Body of pancreas (tissue), 4 donors: ENCODE data around the gene CFDP1. TPM values are rescaled to one million over a fixed set of nuclear protein-coding genes. Genes with fewer than 3 reads are reported as not detected.

Experiments
- ATAC-seq: fragments of 150-250 bp; one replicate; pipeline ENCODE4 v1.9.1; 2016
- DNase-seq, 4 donors: peaks; one replicate each; pipeline ENCODE4 v3.0.0-alpha.2; 2019
- H3K27ac ChIP-seq, 4 donors: fragments of 200-600 bp; sonication (generic); 1 replicate in 3 of 4; 2 replicates in 1 of 4; pipeline versions ENCODE4 v1.5.1 to v1.6.1; 2016 to 2019; ENCODE audit warnings: mild to moderate bottlenecking in 1 of 4, mixed read lengths in 1 of 4, moderate library complexity in 1 of 4
- H3K27me3 ChIP-seq, 2 donors: fragments of 200-600 bp; sonication (generic); one replicate each; pipeline ENCODE4 v1.6.0; 2016; ENCODE audit warnings: mild to moderate bottlenecking in 1 of 2
- H3K36me3 ChIP-seq, 2 donors: fragments of 200-600 bp; sonication (generic); replicated peaks in 1 of 2; 2 replicates each; pipeline ENCODE4 v1.5.1; 2016; ENCODE audit warnings: low read depth in 2 of 2; ENCODE audit not compliant: insufficient read depth in 1 of 2
- H3K4me1 ChIP-seq: fragments of 200-600 bp; sonication (generic); one replicate; pipeline ENCODE4 v1.6.0; 2016
- H3K4me3 ChIP-seq, 2 donors: fragments of 200-600 bp; sonication (generic); 1 replicate in 1 of 2; 2 replicates in 1 of 2; pipeline ENCODE4 v1.5.1; 2016 to 2019
- H3K9me3 ChIP-seq, 3 donors: fragments of 200-600 bp; sonication (generic); 1 replicate in 2 of 3; 2 replicates in 1 of 3; pipeline ENCODE4 v1.5.1; 2016
- POLR2A ChIP-seq, 3 donors: fragments of 450-650 bp; IDR thresholded peaks; one replicate each; pipeline ENCODE4 v1.6.1; 2016; ENCODE audit warnings: antibody characterized with exemption in 3 of 3, mild to moderate bottlenecking in 2 of 3
- WGBS, 2 donors: methylation state at CpG; one replicate each; pipeline ENCODE4 v1.1.5; 2017; 5-methylcytosine and 5-hydroxymethylcytosine counted together
- intact Hi-C: fragments of 100-400 bp; cut with DNase I; formaldehyde crosslinking; loops from one replicate; pipeline ENCODE4 v1.15.1; 2023
- total RNA-seq, 2 donors: library from RNA; depleted of rRNA; stranded (reverse); fragments of >200 nt; gene quantifications; one replicate each; pipeline ENCODE4 v1.1.0, GENCODE V29; 2016
- TF ChIP-seq, protein P1 (sequence below), 7 experiments: fragments of 450-650 bp in 4 of 7; fragments of 200-600 bp in 3 of 7; sonication (generic) in 3 of 7; IDR thresholded peaks; one replicate each; pipeline ENCODE4 v1.5.1; 2016 to 2019; ENCODE audit warnings: antibody characterized with exemption in 7 of 7

CFDP1 gene
- total RNA-seq, 2 donors from 2014 or later = 34.0 to 65.3 TPM

DNA sequence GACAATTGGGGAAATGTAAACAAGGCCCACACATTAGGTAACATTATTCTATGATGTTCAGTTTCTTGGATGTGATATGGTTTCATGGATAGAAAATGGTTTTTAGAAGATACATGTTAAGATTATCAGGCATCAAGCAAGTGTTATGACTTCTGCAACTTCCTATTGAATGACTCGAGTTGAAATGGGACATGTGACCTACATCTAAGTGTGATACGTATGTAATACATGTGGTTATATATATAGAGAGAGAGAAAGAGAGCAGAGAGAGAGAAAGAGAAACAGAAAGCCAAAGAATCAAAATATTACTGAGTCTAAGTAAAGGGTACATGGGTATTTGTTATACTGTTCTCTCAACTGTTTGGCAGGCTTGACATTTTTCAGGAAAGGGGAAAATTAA, 29.5 kb upstream of the CFDP1 start:
- Histone ChIP-seq H3K4me3 (no peak overlapping the region), H3K27ac (peak overlapping the region in 1 of 4 donors; percentile 99), H3K4me1 (peaks cover 49% of the 10 kb centered on the region), H3K27me3 (no peaks in the 10 kb centered on the region), H3K9me3 (no peaks in the 10 kb centered on the region), H3K36me3 (no peaks in the 10 kb centered on the region)
- ATAC-seq (no peak), DNase-seq (no peak)
- TF ChIP-seq, protein P1, sequence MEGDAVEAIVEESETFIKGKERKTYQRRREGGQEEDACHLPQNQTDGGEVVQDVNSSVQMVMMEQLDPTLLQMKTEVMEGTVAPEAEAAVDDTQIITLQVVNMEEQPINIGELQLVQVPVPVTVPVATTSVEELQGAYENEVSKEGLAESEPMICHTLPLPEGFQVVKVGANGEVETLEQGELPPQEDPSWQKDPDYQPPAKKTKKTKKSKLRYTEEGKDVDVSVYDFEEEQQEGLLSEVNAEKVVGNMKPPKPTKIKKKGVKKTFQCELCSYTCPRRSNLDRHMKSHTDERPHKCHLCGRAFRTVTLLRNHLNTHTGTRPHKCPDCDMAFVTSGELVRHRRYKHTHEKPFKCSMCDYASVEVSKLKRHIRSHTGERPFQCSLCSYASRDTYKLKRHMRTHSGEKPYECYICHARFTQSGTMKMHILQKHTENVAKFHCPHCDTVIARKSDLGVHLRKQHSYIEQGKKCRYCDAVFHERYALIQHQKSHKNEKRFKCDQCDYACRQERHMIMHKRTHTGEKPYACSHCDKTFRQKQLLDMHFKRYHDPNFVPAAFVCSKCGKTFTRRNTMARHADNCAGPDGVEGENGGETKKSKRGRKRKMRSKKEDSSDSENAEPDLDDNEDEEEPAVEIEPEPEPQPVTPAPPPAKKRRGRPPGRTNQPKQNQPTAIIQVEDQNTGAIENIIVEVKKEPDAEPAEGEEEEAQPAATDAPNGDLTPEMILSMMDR (IDR thresholded peaks at IDR 0.05) = no peak
- TF ChIP-seq POLR2A (IDR thresholded peaks at IDR 0.05) = no peak
- 7% methylated on average over 2 of the region's 2 CpGs for WGBS, 2 donors
- intact Hi-C loops = no loop called here

- 26 to 34% methylated on average over 2 of the region's 2 CpGs for WGBS, 2 donors
- ATAC-seq (no peak), DNase-seq (no peak)
- Histone ChIP-seq H3K27me3 (no peaks in the 10 kb centered on the region), H3K4me3 (no peak overlapping the region), H3K9me3 (no peaks in the 10 kb centered on the region), H3K27ac (no peak overlapping the region), H3K4me1 (peaks cover 62% of the 10 kb centered on the region), H3K36me3 (no peaks in the 10 kb centered on the region)
- no peak for TF ChIP-seq POLR2A (IDR thresholded peaks at IDR 0.05)
- TF ChIP-seq, protein P1 (IDR thresholded peaks at IDR 0.05) = no peak
- intact Hi-C loops = no loop called here
Measured at GRCh38 chr16:75461575-75461974, 28.3 kb upstream of the CFDP1 start.

DNA sequence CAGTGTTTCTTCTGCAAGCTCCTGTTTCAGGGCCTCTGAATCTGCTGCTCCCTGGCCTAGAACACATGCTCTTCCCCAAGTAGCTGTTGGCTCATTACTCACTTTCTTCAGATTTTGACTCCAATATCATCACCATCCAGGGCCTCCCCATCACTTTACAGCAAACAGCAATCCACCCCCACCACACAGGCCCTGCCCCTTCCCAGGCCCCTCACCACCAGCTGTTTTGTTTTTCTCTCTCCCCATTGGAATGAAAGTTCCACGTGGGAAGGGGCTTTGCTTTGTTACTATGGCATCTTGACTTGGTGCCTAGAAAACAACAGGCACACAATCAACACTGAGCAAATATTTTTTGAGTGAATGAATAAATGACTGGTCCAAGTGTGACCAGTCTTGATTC, 27.1 kb upstream of the CFDP1 start:
- Histone ChIP-seq H3K4me1 (peaks cover 62% of the 10 kb centered on the region), H3K4me3 (no peak overlapping the region), H3K27me3 (no peaks in the 10 kb centered on the region), H3K9me3 (no peaks in the 10 kb centered on the region), H3K27ac (peak overlapping the region in 2 of 4 donors; percentile 41 to 44), H3K36me3 (no peaks in the 10 kb centered on the region)
- 7 to 15% methylated on average over 1 of the region's 1 CpG for WGBS, 2 donors
- TF ChIP-seq, protein P1 (IDR thresholded peaks at IDR 0.05) = no peak
- TF ChIP-seq POLR2A (IDR thresholded peaks at IDR 0.05) = no peak
- ATAC-seq (no peak), DNase-seq (no peak)
- intact Hi-C loops = no loop called here

DNA sequence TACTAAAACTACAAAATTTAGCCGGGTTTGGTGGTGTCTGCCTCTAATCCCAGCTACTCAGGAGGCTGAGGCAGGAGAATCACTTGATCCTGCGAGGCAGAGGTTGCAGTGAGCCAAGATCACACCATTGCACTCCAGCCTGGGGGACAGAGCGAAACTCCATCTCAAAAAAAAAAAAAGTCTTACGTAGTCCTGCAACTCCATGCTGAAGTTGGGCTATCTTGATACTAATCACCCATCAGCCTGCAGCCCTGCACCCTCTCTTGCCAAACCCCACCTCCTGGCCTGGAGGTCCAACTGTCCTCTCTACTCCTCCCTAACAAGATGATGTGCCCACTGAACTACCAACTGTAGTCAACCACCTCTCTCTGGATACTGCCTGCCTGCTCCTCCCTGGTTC, 26.4 kb upstream of the CFDP1 start:
- no peaks in the 10 kb centered on the region for H3K36me3 ChIP-seq
- no peak for TF ChIP-seq POLR2A (IDR thresholded peaks at IDR 0.05)
- TF ChIP-seq, protein P1 (IDR thresholded peaks at IDR 0.05) = no peak
- intact Hi-C loops = loop anchor here (10.0 kb wide), 1 partner anchor 175 kb away; no protein-coding TSS in a partner anchor
- no peak for DNase-seq
- H3K4me1 ChIP-seq = peaks cover 55% of the 10 kb centered on the region
- ATAC-seq = no peak
- H3K9me3 ChIP-seq = no peaks in the 10 kb centered on the region
- no peak overlapping the region for H3K27ac ChIP-seq
- no peaks in the 10 kb centered on the region for H3K27me3 ChIP-seq
- WGBS, 2 donors = 100% methylated on average over 3 to 4 of the region's 4 CpGs
- H3K4me3 ChIP-seq = no peak overlapping the region

- Histone ChIP-seq H3K27ac (no peak overlapping the region), H3K4me3 (no peak overlapping the region), H3K9me3 (no peaks in the 10 kb centered on the region)
Measured at GRCh38 chr16:75458439-75458838, 25.1 kb upstream of the CFDP1 start.

More at GRCh38 chr16:75458439-75458838, 25.1 kb upstream of the CFDP1 start:
- intact Hi-C loops = loop anchor here (10.0 kb wide), 1 partner anchor 176 kb away; no protein-coding TSS in a partner anchor
- no peaks in the 10 kb centered on the region for H3K27me3 ChIP-seq
- WGBS, 2 donors = 95 to 98% methylated on average over 2 of the region's 2 CpGs
- no peak for ATAC-seq
- peaks cover 63% of the 10 kb centered on the region for H3K4me1 ChIP-seq
- TF ChIP-seq, protein P1 (IDR thresholded peaks at IDR 0.05) = no peak
- TF ChIP-seq POLR2A (IDR thresholded peaks at IDR 0.05) = no peak
- DNase-seq = no peak
- H3K36me3 ChIP-seq = no peaks in the 10 kb centered on the region
